K562 (cell line): ENCODE measurements around the gene NT5DC4. TPM values are rescaled to one million over a fixed set of nuclear protein-coding genes. Genes with fewer than 3 reads are reported as not detected.

Experiments used
- BRD4 ChIP-seq: fragments of 200-600 bp; sonication (generic); IDR thresholded peaks from 2 replicates; pipeline ENCODE4 v1.6.1; 2017; ENCODE audit warnings: inconsistent platforms
- CHCHD3 ChIP-seq: fragments of 250-450 bp; sonication (Bioruptor Pico); IDR thresholded peaks from 2 replicates; pipeline ENCODE4 v2.1.2; 2022; ENCODE audit warnings: mild to moderate bottlenecking
- DIDO1 ChIP-seq: fragments of 450-650 bp; IDR thresholded peaks from 2 replicates; pipeline ENCODE4 v1.6.1; 2016; ENCODE audit warnings: low read depth, missing biosample characterization, missing genetic modification characterization
- DMBX1 ChIP-seq: fragments of 250-450 bp; sonication (Bioruptor Pico); IDR thresholded peaks from 2 replicates; pipeline ENCODE4 v1.8.0; 2022; ENCODE audit warnings: inconsistent platforms, mild to moderate bottlenecking, moderate library complexity, borderline replicate concordance
- HDAC8 ChIP-seq: fragments of 450-650 bp; IDR thresholded peaks from 2 replicates; pipeline ENCODE4 v1.6.1; 2016; ENCODE audit warnings: mild to moderate bottlenecking, missing genetic modification characterization, moderate library complexity, missing compliant biosample characterization
- ILK ChIP-seq: fragments of 450-650 bp; IDR thresholded peaks from 2 replicates; pipeline ENCODE4 v1.6.1; 2016; ENCODE audit warnings: missing genetic modification characterization, low read depth, mild to moderate bottlenecking, missing compliant biosample characterization, moderate library complexity, borderline replicate concordance
- KLF13 ChIP-seq: fragments of 450-650 bp; IDR thresholded peaks from 2 replicates; pipeline ENCODE4 v1.6.1; 2016; ENCODE audit warnings: missing genetic modification characterization, low read depth, mild to moderate bottlenecking, missing compliant biosample characterization, moderate library complexity, borderline replicate concordance
- MAFK ChIP-seq: IDR thresholded peaks from 2 replicates; pipeline ENCODE4 v1.6.1; 2011; ENCODE audit warnings: low read length, improper control_type of control experiment
- PRPF4 ChIP-seq: fragments of 200-400 bp; formaldehyde crosslinking; IDR thresholded peaks from one replicate; pipeline ENCODE4 v1.6.1; 2017; ENCODE audit warnings: low read length, low read depth, mild to moderate bottlenecking; ENCODE audit not compliant: insufficient read depth, poor library complexity, severe bottlenecking
- SFPQ ChIP-seq: fragments of 200-400 bp; formaldehyde crosslinking; IDR thresholded peaks from 2 replicates; pipeline ENCODE4 v1.6.1; 2017; ENCODE audit warnings: mild to moderate bottlenecking, low read depth, low read length, moderate library complexity
- SMAD1 ChIP-seq: fragments of 150-350 bp; IDR thresholded peaks from 2 replicates; pipeline ENCODE4 v1.6.1; 2014; ENCODE audit warnings: low read length, low read depth; ENCODE audit not compliant: partially characterized antibody
- STAT6 ChIP-seq: sonication (generic); formaldehyde crosslinking; IDR thresholded peaks from 2 replicates; pipeline ENCODE4 v1.8.1; 2023; ENCODE audit warnings: mild to moderate bottlenecking, missing genetic modification reagents
- TFAM ChIP-seq: fragments of 250-450 bp; sonication (Bioruptor Pico); conservative IDR thresholded peaks from 2 replicates; pipeline ENCODE4 v1.5.0; 2021; ENCODE audit warnings: mild to moderate bottlenecking, moderate library complexity
- USF2 ChIP-seq: sonication (generic); formaldehyde crosslinking; IDR thresholded peaks from 2 replicates; pipeline ENCODE4 v1.5.0; 2020; ENCODE audit warnings: missing genetic modification reagents
- ZFP30 ChIP-seq: fragments of 250-450 bp; sonication (Bioruptor Pico); IDR thresholded peaks from 2 replicates; pipeline ENCODE4 v1.8.0; 2022; ENCODE audit warnings: moderate library complexity, mild to moderate bottlenecking, inconsistent platforms, borderline replicate concordance
- ZFX ChIP-seq: sonication (generic); formaldehyde crosslinking; IDR thresholded peaks from 2 replicates; pipeline ENCODE4 v1.8.0; 2022; ENCODE audit warnings: mild to moderate bottlenecking, missing genetic modification reagents, moderate library complexity
- ZNF134 ChIP-seq: fragments of 250-450 bp; sonication (Bioruptor Pico); conservative IDR thresholded peaks from 2 replicates; pipeline ENCODE4 v1.4.0; 2020
- ZNF253 ChIP-seq: fragments of 250-450 bp; sonication (Bioruptor Pico); conservative IDR thresholded peaks from 2 replicates; pipeline ENCODE4 v1.6.1; 2021; ENCODE audit warnings: mild to moderate bottlenecking
- ZNF444 ChIP-seq: fragments of 250-450 bp; sonication (Bioruptor Pico); IDR thresholded peaks from 2 replicates; pipeline ENCODE4 v1.4.0; 2020; ENCODE audit warnings: mild to moderate bottlenecking, moderate library complexity
- ZNF511 ChIP-seq: sonication (generic); formaldehyde crosslinking; IDR thresholded peaks from 2 replicates; pipeline ENCODE4 v1.8.0; 2022; ENCODE audit warnings: mild to moderate bottlenecking, missing genetic modification reagents
- ZNF589 ChIP-seq: fragments of 200-800 bp; sonication (Bioruptor generic); IDR thresholded peaks from 2 replicates; pipeline ENCODE4 v1.6.1; 2016; ENCODE audit warnings: low read depth, missing genetic modification characterization, missing compliant biosample characterization
- ZNF668 ChIP-seq: fragments of 250-450 bp; sonication (Bioruptor Pico); IDR thresholded peaks from 2 replicates; pipeline ENCODE4 v1.8.0; 2022; ENCODE audit warnings: mild to moderate bottlenecking, inconsistent platforms
- polyA plus RNA-seq, 8 experiments: library from polyadenylated mRNA; depleted of rRNA in 4 of 8; stranded (reverse) in 5 of 8; unstranded in 3 of 8; fragments of >200 nt; fragmentation: Nextera tagmentation in 2 of 8; fragmentation: Illumina TruSeq in 1 of 8; extraction: Ambion mirVana in 2 of 8; extraction: Trizol in 1 of 8; gene quantifications; 2 replicates each; pipeline versions ENCODE4 v1.2.1 to v1.2.3, GENCODE V29; 2011 to 2014; ENCODE audit warnings: inconsistent platforms in 1 of 8, missing spikeins in 1 of 8
- total RNA-seq, 7 experiments: library from RNA; depleted of rRNA in 6 of 7; stranded (reverse); fragments of >200 nt in 6 of 7; fragmentation: Illumina TruSeq in 2 of 7; extraction: Trizol in 2 of 7; gene quantifications; 2 replicates each; pipeline versions ENCODE4 v1.2.1 to v1.2.3, GENCODE V29; 2011 to 2021; ENCODE audit warnings: low replicate concordance in 1 of 7
- TF ChIP-seq, protein P1 (sequence below): fragments of 450-650 bp; IDR thresholded peaks from 2 replicates; pipeline ENCODE4 v1.6.1; 2014; ENCODE audit warnings: low read depth, mild to moderate bottlenecking, moderate library complexity, borderline replicate concordance

NT5DC4 gene
- total and polyA plus RNA-seq, 9 of the 15 experiments (the other 6 are each of a cell fraction or from before 2014, with no cell fraction given) = 0.44 to 6.9 (median 2.5) TPM

GRCh38 chr2:112728029-112728362 is 7.2 kb downstream of the NT5DC4 start (continued):
- TF ChIP-seq, protein P1, sequence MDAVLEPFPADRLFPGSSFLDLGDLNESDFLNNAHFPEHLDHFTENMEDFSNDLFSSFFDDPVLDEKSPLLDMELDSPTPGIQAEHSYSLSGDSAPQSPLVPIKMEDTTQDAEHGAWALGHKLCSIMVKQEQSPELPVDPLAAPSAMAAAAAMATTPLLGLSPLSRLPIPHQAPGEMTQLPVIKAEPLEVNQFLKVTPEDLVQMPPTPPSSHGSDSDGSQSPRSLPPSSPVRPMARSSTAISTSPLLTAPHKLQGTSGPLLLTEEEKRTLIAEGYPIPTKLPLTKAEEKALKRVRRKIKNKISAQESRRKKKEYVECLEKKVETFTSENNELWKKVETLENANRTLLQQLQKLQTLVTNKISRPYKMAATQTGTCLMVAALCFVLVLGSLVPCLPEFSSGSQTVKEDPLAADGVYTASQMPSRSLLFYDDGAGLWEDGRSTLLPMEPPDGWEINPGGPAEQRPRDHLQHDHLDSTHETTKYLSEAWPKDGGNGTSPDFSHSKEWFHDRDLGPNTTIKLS = no peak
- TF ChIP-seq ZFX (CRISPR knock-in tag) (no peak), STAT6 (CRISPR knock-in tag) (no peak), SFPQ (no peak), ZNF589 (CRISPR knock-in tag) (no peak), ZFP30 (CRISPR knock-in tag) (no peak), SMAD1 (no peak), ZNF444 (CRISPR knock-in tag) (no peak), DIDO1 (tag) (no peak), ZNF511 (CRISPR knock-in tag) (no peak), ILK (no peak), HDAC8 (tag) (no peak), DMBX1 (CRISPR knock-in tag) (no peak), KLF13 (tag) (no peak), BRD4 (no peak), TFAM (CRISPR knock-in tag) (no peak), ZNF134 (CRISPR knock-in tag) (no peak), ZNF668 (CRISPR knock-in tag) (peak; percentile 64), ZNF253 (CRISPR knock-in tag) (no peak), PRPF4 (no peak), MAFK (no peak), CHCHD3 (CRISPR knock-in tag) (no peak), USF2 (CRISPR knock-in tag) (no peak)
